Astrocyte (in vitro differentiated cells and primary cell): ENCODE measurements around the gene IRF4. TPM values are rescaled to one million over a fixed set of nuclear protein-coding genes. Genes with fewer than 3 reads are reported as not detected.

Source experiments
- DNase-seq: peaks from one replicate; pipeline ENCODE4 v3.0.0-alpha.2; 2010; ENCODE audit warnings: low read depth
- FAIRE-seq: peaks from 2 replicates; lab custom pipeline; 2011; peaks lifted over from hg19 to GRCh38; lab: Jason Lieb, UNC
- H2AFZ ChIP-seq: 2 replicates; pipeline ENCODE4 v1.6.0; 2012; ENCODE audit warnings: low read depth, low read length, inconsistent platforms
- H3K27ac ChIP-seq: 2 replicates; pipeline ENCODE4 v1.5.1; 2011; ENCODE audit warnings: low read depth, low read length, inconsistent platforms
- H3K27me3 ChIP-seq: 2 replicates; pipeline ENCODE4 v1.6.0; 2011; ENCODE audit warnings: low read length, inconsistent platforms; ENCODE audit not compliant: insufficient read depth
- H3K36me3 ChIP-seq: 2 replicates; pipeline ENCODE4 v1.5.1; 2011; ENCODE audit warnings: low read length, inconsistent platforms; ENCODE audit not compliant: insufficient read depth
- H3K4me1 ChIP-seq: 2 replicates; pipeline ENCODE4 v1.5.1; 2011; ENCODE audit warnings: low read length, inconsistent platforms; ENCODE audit not compliant: insufficient read depth
- H3K4me2 ChIP-seq: 2 replicates; pipeline ENCODE4 v1.6.0; 2012; ENCODE audit warnings: low read length, inconsistent platforms
- H3K4me3 ChIP-seq: 2 replicates; pipeline ENCODE4 v1.5.1; 2011; ENCODE audit warnings: low read depth, mild to moderate bottlenecking, low read length, inconsistent platforms; ENCODE audit not compliant: insufficient read depth
- H3K79me2 ChIP-seq: 2 replicates; pipeline ENCODE4 v1.6.0; 2012; ENCODE audit warnings: mild to moderate bottlenecking, low read length, inconsistent platforms; ENCODE audit not compliant: insufficient read depth
- H3K9ac ChIP-seq: 2 replicates; pipeline ENCODE4 v1.6.0; 2012; ENCODE audit warnings: mild to moderate bottlenecking, low read length, inconsistent platforms
- H3K9me3 ChIP-seq: 2 replicates; pipeline ENCODE4 v1.5.1; 2012; ENCODE audit warnings: low read depth, mild to moderate bottlenecking, low read length, inconsistent platforms; ENCODE audit not compliant: insufficient read depth
- H4K20me1 ChIP-seq: 2 replicates; pipeline ENCODE4 v1.6.0; 2012; ENCODE audit warnings: low read length, inconsistent platforms; ENCODE audit not compliant: insufficient read depth
- H3K27ac Mint-ChIP-seq: one replicate; pipeline ENCODE4 v1.8.0; 2021; ENCODE audit warnings: mild to moderate bottlenecking, mixed read lengths; ENCODE audit not compliant: unreplicated experiment
- H3K27me3 Mint-ChIP-seq: one replicate; pipeline ENCODE4 v1.8.0; 2021; ENCODE audit warnings: low read depth, mixed read lengths; ENCODE audit not compliant: unreplicated experiment
- H3K36me3 Mint-ChIP-seq: one replicate; pipeline ENCODE4 v1.8.0; 2021; ENCODE audit warnings: low read depth, mixed read lengths; ENCODE audit not compliant: unreplicated experiment
- H3K4me1 Mint-ChIP-seq: one replicate; pipeline ENCODE4 v1.8.0; 2021; ENCODE audit warnings: low read depth, mixed read lengths; ENCODE audit not compliant: unreplicated experiment
- H3K4me3 Mint-ChIP-seq: one replicate; pipeline ENCODE4 v1.8.0; 2021; ENCODE audit warnings: mild to moderate bottlenecking, moderate library complexity, mixed read lengths; ENCODE audit not compliant: unreplicated experiment
- H3K9me3 Mint-ChIP-seq: one replicate; pipeline ENCODE4 v1.8.0; 2021; ENCODE audit warnings: mild to moderate bottlenecking, mixed read lengths; ENCODE audit not compliant: unreplicated experiment
- CTCF ChIP-seq: IDR thresholded peaks from 2 replicates; pipeline ENCODE4 v1.5.1; 2011; ENCODE audit warnings: low read depth, mild to moderate bottlenecking, inconsistent platforms, low read length, moderate library complexity; ENCODE audit not compliant: insufficient read depth
- EZH2 ChIP-seq: IDR thresholded peaks from 2 replicates; pipeline ENCODE4 v1.6.1; 2012; ENCODE audit warnings: mild to moderate bottlenecking, low read length, inconsistent platforms; ENCODE audit not compliant: insufficient read depth
- total RNA-seq: library from RNA; stranded (reverse); gene quantifications from 2 replicates; pipeline ENCODE4 v1.2.1, GENCODE V29; 2021

IRF4 gene
- total RNA-seq, 1 donor from 2014 or later: 0.30 TPM

GRCh38 chr6:449486-450419 lies 58.2 kb downstream of the IRF4 start:
- Histone ChIP-seq H3K27ac (no peak overlapping the region), H3K27me3 (peaks cover 7% of the 10 kb centered on the region), H3K9ac (no peak overlapping the region), H3K36me3 (no peaks in the 10 kb centered on the region), H3K4me3 (no peak overlapping the region), H3K79me2 (no peaks in the 10 kb centered on the region), H3K4me1 (no peaks in the 10 kb centered on the region), H3K9me3 (peaks cover 2% of the 10 kb centered on the region), H2AFZ (no peak overlapping the region), H3K4me2 (no peak overlapping the region), H4K20me1 (no peaks in the 10 kb centered on the region)
- Mint-ChIP-seq H3K36me3 (no peaks in the 10 kb centered on the region), H3K27ac (no peak overlapping the region), H3K27me3 (peaks cover 24% of the 10 kb centered on the region), H3K9me3 (peaks cover 10% of the 10 kb centered on the region), H3K4me1 (no peaks in the 10 kb centered on the region), H3K4me3 (no peak overlapping the region)
- DNase-seq: no peak
- FAIRE-seq: no peak
- TF ChIP-seq CTCF (no peak), EZH2 (no peak)

- Histone ChIP-seq H3K9me3 (peaks cover 2% of the 10 kb centered on the region), H3K9ac (no peak overlapping the region), H3K4me1 (no peaks in the 10 kb centered on the region), H3K79me2 (no peaks in the 10 kb centered on the region), H4K20me1 (no peaks in the 10 kb centered on the region), H2AFZ (no peak overlapping the region), H3K36me3 (no peaks in the 10 kb centered on the region), H3K27ac (no peak overlapping the region), H3K4me3 (no peak overlapping the region), H3K4me2 (no peak overlapping the region), H3K27me3 (peaks cover 7% of the 10 kb centered on the region)
- TF ChIP-seq CTCF: no peak
- TF ChIP-seq EZH2: no peak
- Mint-ChIP-seq H3K27ac (no peak overlapping the region), H3K36me3 (no peaks in the 10 kb centered on the region), H3K4me1 (no peaks in the 10 kb centered on the region), H3K27me3 (peaks cover 22% of the 10 kb centered on the region), H3K9me3 (peaks cover 10% of the 10 kb centered on the region), H3K4me3 (no peak overlapping the region)
- no peak for DNase-seq
- FAIRE-seq: no peak
These were observed 59.8 kb downstream of the IRF4 start for GRCh38 chr6:451336-451735.

- TF ChIP-seq CTCF (no peak), EZH2 (no peak)
- Histone ChIP-seq H3K4me3 (no peak overlapping the region), H3K4me1 (no peaks in the 10 kb centered on the region), H3K36me3 (no peaks in the 10 kb centered on the region), H2AFZ (no peak overlapping the region), H3K4me2 (no peak overlapping the region), H3K9me3 (peaks cover 2% of the 10 kb centered on the region), H3K79me2 (no peaks in the 10 kb centered on the region), H3K9ac (no peak overlapping the region), H3K27ac (no peak overlapping the region), H4K20me1 (no peaks in the 10 kb centered on the region), H3K27me3 (peaks cover 7% of the 10 kb centered on the region)
- H3K4me1 Mint-ChIP-seq: no peaks in the 10 kb centered on the region
- H3K27ac Mint-ChIP-seq: no peak overlapping the region
- no peak for FAIRE-seq
- H3K36me3 Mint-ChIP-seq: no peaks in the 10 kb centered on the region
- H3K27me3 Mint-ChIP-seq: peaks cover 19% of the 10 kb centered on the region
- H3K4me3 Mint-ChIP-seq: no peak overlapping the region
- peaks cover 10% of the 10 kb centered on the region for H3K9me3 Mint-ChIP-seq
- DNase-seq: no peak
These were observed 60.3 kb downstream of the IRF4 start for GRCh38 chr6:451847-452246.
